Glutamatergic neuron (in vitro differentiated cells): ENCODE data around the gene OR4B1. TPM values are rescaled to one million over a fixed set of nuclear protein-coding genes. Genes with fewer than 3 reads are reported as not detected.
A peak's percentile ranks its signal among the peaks of the same experiment; 100 is the strongest.

Experiments
- DNase-seq: peaks from one replicate; pipeline ENCODE4 v3.0.0; 2022
- H3K27ac Mint-ChIP-seq: one replicate; pipeline ENCODE4 v1.8.0; 2020; ENCODE audit warnings: mild to moderate bottlenecking, mixed read lengths, inconsistent platforms; ENCODE audit not compliant: unreplicated experiment
- H3K27me3 Mint-ChIP-seq: one replicate; pipeline ENCODE4 v1.8.0; 2020; ENCODE audit warnings: mild to moderate bottlenecking, moderate library complexity, mixed read lengths, inconsistent platforms; ENCODE audit not compliant: unreplicated experiment
- H3K36me3 Mint-ChIP-seq: one replicate; pipeline ENCODE4 v1.8.0; 2020; ENCODE audit warnings: mild to moderate bottlenecking, mixed read lengths, inconsistent platforms; ENCODE audit not compliant: unreplicated experiment
- H3K4me1 Mint-ChIP-seq: one replicate; pipeline ENCODE4 v1.8.0; 2020; ENCODE audit warnings: mild to moderate bottlenecking, low read depth, mixed read lengths, inconsistent platforms; ENCODE audit not compliant: unreplicated experiment
- H3K4me3 Mint-ChIP-seq: one replicate; pipeline ENCODE4 v1.8.0; 2020; ENCODE audit warnings: mild to moderate bottlenecking, mixed read lengths, inconsistent platforms; ENCODE audit not compliant: unreplicated experiment
- H3K9me3 Mint-ChIP-seq: one replicate; pipeline ENCODE4 v1.8.0; 2020; ENCODE audit warnings: mild to moderate bottlenecking, moderate library complexity, mixed read lengths, inconsistent platforms; ENCODE audit not compliant: unreplicated experiment
- CTCF ChIP-seq: fragments of 200-600 bp; sonication (generic); IDR thresholded peaks from one replicate; pipeline ENCODE4 v1.5.0; 2021; ENCODE audit not compliant: partially characterized antibody, unreplicated experiment
- total RNA-seq: library from RNA; stranded (reverse); fragmentation: NEBNext Ultra II Directional; extraction: Animal tissue kit (Norgen Biotek cat#: 25700); gene quantifications from one replicate; pipeline ENCODE4 v1.2.1, GENCODE V29; 2021; ENCODE audit not compliant: unreplicated experiment

The OR4B1 gene
- total RNA-seq, 1 donor from 2014 or later: not detected

- Mint-ChIP-seq H3K27ac (no peak overlapping the region), H3K9me3 (peaks cover 2% of the 10 kb centered on the region), H3K4me1 (peaks cover 8% of the 10 kb centered on the region), H3K4me3 (no peak overlapping the region), H3K36me3 (no peaks in the 10 kb centered on the region), H3K27me3 (no peaks in the 10 kb centered on the region)
- DNase-seq: no peak
- no peak for TF ChIP-seq CTCF
These were observed 46.1 kb upstream of the OR4B1 start for GRCh38 chr11:48170241-48171233.

GRCh38 chr11:48172818-48173609, 43.6 kb upstream of the OR4B1 start:
- DNase-seq: peak; percentile 76
- H3K27ac Mint-ChIP-seq: no peak overlapping the region
- H3K27me3 Mint-ChIP-seq: no peaks in the 10 kb centered on the region
- peaks cover 2% of the 10 kb centered on the region for H3K9me3 Mint-ChIP-seq
- H3K4me3 Mint-ChIP-seq: peak overlapping the region; percentile 49
- no peaks in the 10 kb centered on the region for H3K36me3 Mint-ChIP-seq
- H3K4me1 Mint-ChIP-seq: peaks cover 8% of the 10 kb centered on the region
- peak; percentile 94 for TF ChIP-seq CTCF

- Mint-ChIP-seq H3K9me3 (no peaks in the 10 kb centered on the region), H3K27ac (no peak overlapping the region), H3K36me3 (no peaks in the 10 kb centered on the region), H3K4me1 (peaks cover 6% of the 10 kb centered on the region), H3K27me3 (no peaks in the 10 kb centered on the region), H3K4me3 (no peak overlapping the region)
- no peak for DNase-seq
- TF ChIP-seq CTCF: no peak
These were observed 38.9 kb upstream of the OR4B1 start for GRCh38 chr11:48177661-48178060.

DNA sequence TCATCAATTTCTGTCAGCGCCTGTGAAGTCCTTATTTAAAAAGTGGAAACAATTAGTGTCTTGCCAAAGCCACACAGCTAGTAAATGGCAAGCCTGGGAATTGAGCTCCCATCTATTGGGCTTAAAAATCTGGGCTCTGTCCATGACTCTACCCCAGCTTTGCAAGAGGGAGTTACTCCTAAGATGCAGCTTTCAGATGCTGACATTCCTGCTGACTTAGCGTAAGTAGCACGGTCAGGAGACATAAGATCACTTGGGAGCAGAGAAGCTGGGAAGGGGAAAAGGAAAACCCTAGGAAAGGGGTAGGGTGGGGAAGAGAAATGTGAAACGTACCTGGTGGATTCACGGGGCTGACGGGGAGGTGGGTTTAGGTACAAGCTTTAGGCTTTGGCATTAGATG, 36.0 kb upstream of the OR4B1 start:
- H3K4me1 Mint-ChIP-seq: no peaks in the 10 kb centered on the region
- no peak overlapping the region for H3K27ac Mint-ChIP-seq
- no peak for DNase-seq
- H3K36me3 Mint-ChIP-seq: no peaks in the 10 kb centered on the region
- peaks cover 2% of the 10 kb centered on the region for H3K27me3 Mint-ChIP-seq
- peaks cover 3% of the 10 kb centered on the region for H3K9me3 Mint-ChIP-seq
- no peak overlapping the region for H3K4me3 Mint-ChIP-seq
- TF ChIP-seq CTCF: no peak
